8988T (cell line): ENCODE data around the gene UGT1A8.
"Not testable (repeated sequence)": the region's sequence is repeated elsewhere in the genome, so short reads cannot be mapped to it uniquely, and the experiment has no call there.

Source experiments
- DNase-seq: peaks from one replicate; pipeline ENCODE4 v3.0.0; 2011

Gene UGT1A8

GRCh38 chr2:233617476-233617875 lies at the start of gene UGT1A8:
Gene UGT1A8 (plus strand): TSS chr2:233617633. CDS start chr2:233617708, 75 bp downstream.
- not testable (repeated sequence) for DNase-seq

GRCh38 chr2:233571001-233571400 lies 46.4 kb upstream of the UGT1A8 start:
- no peak for DNase-seq

GRCh38 chr2:233571462-233571861 lies 46.0 kb upstream of the UGT1A8 start:
- no peak for DNase-seq

GRCh38 chr2:233572468-233572867 lies 45.0 kb upstream of the UGT1A8 start:
- DNase-seq: no peak

GRCh38 chr2:233577341-233577740 lies 40.1 kb upstream of the UGT1A8 start:
- not testable (repeated sequence) for DNase-seq

- DNase-seq: not testable (repeated sequence)
Measured at GRCh38 chr2:233583217-233583965, 34.0 kb upstream of the UGT1A8 start.

- DNase-seq: no peak
Measured at GRCh38 chr2:233584210-233584609, 33.2 kb upstream of the UGT1A8 start.

- no peak for DNase-seq
Measured at GRCh38 chr2:233588400-233588799, 29.0 kb upstream of the UGT1A8 start.

GRCh38 chr2:233592706-233593105 lies 24.7 kb upstream of the UGT1A8 start:
- not testable (repeated sequence) for DNase-seq

- no peak for DNase-seq
Measured at GRCh38 chr2:233593201-233593600, 24.2 kb upstream of the UGT1A8 start.

- no peak for DNase-seq
Measured at GRCh38 chr2:233597522-233597921, 19.9 kb upstream of the UGT1A8 start.

- DNase-seq: no peak
Measured at GRCh38 chr2:233598952-233599351, 18.5 kb upstream of the UGT1A8 start.

GRCh38 chr2:233600386-233600785 lies 17.0 kb upstream of the UGT1A8 start:
- no peak for DNase-seq

GRCh38 chr2:233602076-233602475 lies 15.4 kb upstream of the UGT1A8 start:
- no peak for DNase-seq

GRCh38 chr2:233603520-233603919 lies 13.9 kb upstream of the UGT1A8 start:
- no peak for DNase-seq

GRCh38 chr2:233604826-233605225 lies 12.6 kb upstream of the UGT1A8 start:
- no peak for DNase-seq

GRCh38 chr2:233605680-233606079 lies 11.8 kb upstream of the UGT1A8 start:
- no peak for DNase-seq

- DNase-seq: no peak
Measured at GRCh38 chr2:233611284-233611683, 6.1 kb upstream of the UGT1A8 start.

GRCh38 chr2:233620204-233620603 lies 2.8 kb downstream of the UGT1A8 start:
- DNase-seq: no peak

- not testable (repeated sequence) for DNase-seq
Measured at GRCh38 chr2:233621863-233622262, 4.4 kb downstream of the UGT1A8 start.

GRCh38 chr2:233627331-233628025 lies 10.0 kb downstream of the UGT1A8 start:
- DNase-seq: no peak

- DNase-seq: not testable (repeated sequence)
Measured at GRCh38 chr2:233636306-233636705, 18.9 kb downstream of the UGT1A8 start, which contains the start of gene UGT1A10. Gene UGT1A10 (plus strand): TSS chr2:233636448. CDS start chr2:233636523, 75 bp downstream.

GRCh38 chr2:233638836-233639235 lies 21.4 kb downstream of the UGT1A8 start:
- no peak for DNase-seq

- no peak for DNase-seq
Measured at GRCh38 chr2:233639860-233640259, 22.4 kb downstream of the UGT1A8 start.
